ENCODE results near the gene ABHD2.

DNA sequence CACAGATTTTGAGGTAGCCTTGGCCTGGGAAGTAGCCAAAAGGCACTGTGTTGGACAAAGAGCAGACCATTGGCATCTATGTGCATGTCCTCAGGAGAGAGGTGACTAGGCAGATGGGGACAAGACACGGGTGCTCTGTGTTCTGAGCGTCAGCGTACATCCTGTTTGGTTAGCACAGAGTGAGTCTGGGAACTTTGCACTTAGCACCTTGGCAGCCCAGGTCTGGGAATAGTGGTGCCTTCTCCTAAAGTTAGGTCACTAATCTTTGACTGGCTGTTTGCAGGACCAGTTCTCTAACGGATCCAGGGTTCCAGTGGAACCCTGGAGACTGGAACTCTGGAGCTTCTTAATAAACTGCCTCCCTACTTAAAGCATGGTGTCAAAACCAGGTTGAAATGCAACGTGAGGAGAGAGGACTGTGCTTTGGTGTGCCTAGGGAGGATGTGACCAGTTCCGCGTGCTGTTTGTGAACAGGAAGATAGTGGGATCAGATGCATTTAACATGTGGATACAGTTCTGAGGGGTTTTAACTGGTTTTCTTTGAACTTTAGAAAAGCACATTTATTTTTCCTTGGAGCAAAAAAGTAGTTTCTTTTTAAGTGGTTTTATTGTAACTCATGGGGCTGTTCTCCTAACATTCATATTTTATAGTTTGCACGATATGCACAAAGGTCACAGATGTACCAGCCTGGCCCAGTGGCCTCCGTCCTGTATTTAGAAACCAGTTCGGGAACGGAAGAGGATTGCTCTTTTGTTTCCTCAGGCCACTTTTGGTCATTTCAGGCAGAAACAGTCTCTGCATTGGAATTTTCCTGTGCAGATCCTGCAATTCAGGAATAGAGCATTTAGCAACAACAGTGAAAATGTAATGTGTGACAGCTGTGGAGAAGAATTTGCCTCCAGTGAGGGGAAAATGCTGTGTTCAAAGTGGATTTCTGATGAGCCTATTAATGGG, 48.8 kb downstream of the ABHD2 start:
- no peak for TF ChIP-seq ZNF274 (IDR thresholded peaks at IDR 0.05; ENCODE audit: low read depth, low read length)
- no peak for TF ChIP-seq YY1 (IDR thresholded peaks at IDR 0.05; ENCODE audit: insufficient read depth, insufficient read length)

All from NT2/D1 (cell line).